ENCODE results near the gene SMARCA4.
"Not testable (repeated sequence)": the region's sequence is repeated elsewhere in the genome, so short reads cannot be mapped to it uniquely, and the experiment has no call there.

SMARCA4 gene

DNA sequence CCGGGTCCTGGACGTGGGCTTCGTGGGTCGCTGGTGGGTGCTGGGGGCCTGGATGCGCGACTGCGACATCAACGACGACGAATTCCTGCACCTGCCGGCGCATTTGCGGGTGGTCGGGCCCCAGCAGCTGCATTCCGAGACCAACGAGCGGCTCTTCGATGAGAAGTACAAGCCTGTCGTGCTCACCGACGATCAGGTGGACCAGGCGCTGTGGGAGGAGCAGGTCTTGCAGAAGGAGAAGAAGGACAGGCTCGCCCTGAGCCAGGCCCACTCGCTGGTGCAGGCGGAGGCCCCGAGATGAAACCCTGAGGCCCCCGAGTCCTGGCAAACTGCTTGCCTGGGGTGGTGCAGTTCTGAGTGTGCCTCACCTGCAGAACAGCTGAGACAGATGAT is 31.4 kb upstream of the SMARCA4 start:
- DNase-seq, result no peak

DNA sequence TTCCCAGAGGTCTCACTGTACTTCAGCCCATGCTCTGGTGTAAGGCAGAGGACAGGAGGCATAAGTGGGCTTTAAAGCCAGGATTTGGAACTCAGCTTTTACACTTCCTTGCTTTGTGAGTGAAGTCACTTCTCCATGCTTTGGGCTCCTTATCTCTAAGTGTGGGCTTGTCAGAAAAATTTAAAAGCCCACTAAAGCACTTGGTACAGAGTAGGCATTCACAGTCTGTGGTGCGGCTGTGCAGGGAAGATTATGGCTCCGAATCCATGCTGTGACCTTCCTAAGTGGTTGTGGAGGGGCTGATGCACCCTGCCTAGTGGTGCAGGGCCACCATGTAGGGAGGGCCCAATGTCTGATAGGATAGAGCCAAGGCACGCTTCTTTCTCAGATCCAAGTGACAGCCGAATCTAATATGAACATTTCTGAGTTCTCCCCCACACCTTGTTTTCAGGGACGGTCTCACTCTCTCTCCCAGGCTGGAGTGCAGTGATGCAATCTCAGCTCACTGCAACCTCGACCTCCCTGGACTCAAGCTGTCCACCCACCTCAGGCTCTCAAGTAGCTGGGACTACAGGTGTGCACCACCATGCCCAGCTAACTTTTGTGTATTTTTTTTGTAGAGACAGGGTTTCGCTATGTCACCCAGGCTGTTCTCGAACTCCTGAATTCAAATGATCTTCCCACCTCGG is 25.3 kb upstream of the SMARCA4 start:
- no peak for DNase-seq

DNA sequence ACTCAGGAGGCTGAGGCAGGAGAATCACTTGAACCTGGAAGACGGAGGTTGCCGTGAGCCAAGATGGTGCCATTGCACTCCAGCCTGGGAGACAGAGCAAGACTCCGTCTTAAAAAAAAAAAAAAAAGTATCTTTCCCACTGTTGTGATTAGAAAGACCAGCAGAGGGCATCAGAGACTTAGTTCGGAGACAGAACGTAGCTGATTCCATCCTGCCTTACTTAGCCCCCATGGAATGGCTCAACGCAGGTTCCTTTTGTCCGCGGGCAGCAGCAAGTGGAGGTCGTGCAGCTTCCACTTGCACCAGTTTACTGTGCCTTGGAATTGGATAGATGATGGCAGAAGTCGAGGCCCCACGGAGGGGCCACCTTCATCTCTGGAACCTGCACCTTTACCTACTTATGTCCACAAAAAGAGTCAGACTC is 24.2 kb upstream of the SMARCA4 start:
- no peak for DNase-seq

DNA sequence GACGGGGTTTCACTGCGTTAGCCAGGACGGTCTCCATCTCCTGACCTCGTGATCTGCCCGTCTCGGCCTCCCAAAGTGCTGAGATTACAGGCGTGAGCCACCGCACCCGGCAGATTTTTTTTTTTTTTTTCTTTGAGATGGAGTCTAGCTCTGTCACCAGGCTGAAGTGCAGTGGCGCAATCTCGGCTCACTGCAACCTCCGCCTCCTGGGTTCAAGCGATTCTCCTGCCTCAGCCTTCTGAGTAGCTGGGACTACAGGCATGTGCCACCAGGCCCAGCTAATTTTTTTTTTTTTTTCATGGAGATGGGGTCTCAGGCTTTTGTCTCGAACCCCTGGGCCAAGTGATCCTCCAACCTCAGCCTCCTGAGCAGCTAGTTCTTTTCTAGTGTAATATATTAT is 19.2 kb upstream of the SMARCA4 start:
- DNase-seq, result not testable (repeated sequence)

DNA sequence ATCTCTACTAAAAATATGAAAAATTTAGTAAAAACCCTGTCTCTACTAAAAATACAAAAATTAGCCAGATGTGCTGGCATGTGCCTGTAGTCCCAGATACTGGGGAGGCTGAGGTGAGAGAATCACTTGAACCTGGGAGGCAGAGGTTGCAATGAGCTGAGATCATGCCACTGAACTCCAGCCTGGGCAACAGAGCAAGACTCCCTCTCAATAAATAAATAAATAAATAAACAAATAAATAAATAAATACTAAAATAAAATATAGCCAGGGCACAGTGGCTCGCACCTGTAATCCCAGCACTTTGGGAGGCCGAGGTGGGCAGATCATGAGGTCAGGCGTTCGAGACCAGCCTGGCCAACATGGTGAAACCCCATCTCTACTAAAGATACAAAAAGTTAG is 17.4 kb upstream of the SMARCA4 start:
- DNase-seq, result not testable (repeated sequence)

DNA sequence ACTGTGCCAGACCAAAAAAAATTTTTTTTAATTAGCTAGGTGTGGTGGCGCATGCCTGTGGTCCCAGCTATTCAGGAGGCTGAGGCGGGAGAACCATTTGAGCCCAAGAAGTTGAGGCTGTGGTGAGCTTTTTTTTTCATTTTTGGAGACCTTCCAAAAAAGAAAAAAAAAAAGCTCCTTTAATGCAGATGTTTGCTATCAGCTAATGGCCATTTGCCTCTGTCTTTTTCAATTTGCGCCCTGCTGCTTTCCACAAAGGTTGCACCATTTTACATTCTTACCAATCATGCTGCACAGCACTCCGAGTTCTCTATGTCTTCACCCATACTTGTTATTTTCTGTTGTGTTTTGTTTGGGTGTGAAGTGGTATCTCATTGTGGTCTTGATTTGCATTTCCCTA is 15.6 kb upstream of the SMARCA4 start:
- no peak for DNase-seq

DNA sequence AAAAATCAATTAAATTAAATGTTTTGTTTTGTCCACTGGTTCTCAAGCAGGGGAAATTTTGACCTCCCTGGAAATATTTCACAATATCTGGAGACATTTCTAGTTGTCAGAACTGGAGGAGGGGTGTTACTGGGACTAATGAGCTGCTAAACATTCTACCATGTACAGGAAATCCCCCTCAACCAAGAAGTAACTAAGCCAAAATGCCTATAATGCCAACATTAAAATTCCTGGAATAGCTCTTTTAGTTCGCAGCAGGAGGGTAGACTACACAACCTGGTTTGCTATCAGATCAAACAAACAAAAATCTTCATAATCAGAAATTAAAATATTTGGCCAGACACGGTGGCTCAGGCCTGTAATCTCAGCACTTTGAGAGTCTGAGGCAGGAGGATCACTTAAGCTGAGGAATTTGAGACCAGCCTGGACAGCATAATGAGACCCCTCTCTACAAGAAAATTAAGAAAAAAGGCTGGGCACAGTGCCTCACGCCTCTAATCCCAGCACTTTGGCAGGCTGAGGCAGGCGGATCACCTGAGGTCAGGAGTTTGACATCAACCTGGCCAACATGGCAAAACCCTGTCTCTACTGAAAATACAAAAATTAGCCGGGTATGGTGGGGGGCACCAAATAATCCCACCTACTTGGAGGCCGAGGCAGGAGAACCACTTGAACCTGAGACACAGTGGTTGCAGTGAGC is 13.7 kb upstream of the SMARCA4 start:
- no peak for DNase-seq

DNA sequence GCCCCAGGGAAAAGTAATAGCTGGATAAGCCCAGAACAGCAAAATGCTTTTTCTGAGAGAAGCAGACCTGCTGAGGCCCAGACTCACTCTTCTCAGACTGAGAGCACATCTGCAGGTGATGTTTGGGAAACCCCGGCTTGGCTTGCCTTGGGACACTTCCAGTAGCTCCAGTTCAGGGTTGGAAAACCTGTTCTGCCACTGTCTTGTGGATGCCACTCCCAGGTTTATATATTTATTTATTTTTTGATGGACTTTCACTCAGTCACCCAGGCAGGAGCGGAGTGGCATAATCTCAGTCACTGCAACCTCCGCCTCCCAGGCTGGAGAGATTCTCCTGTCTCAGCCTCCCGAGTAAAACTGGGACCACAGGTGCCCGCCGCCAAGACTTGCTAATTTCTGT is 8.0 kb upstream of the SMARCA4 start:
- no peak for DNase-seq

DNA sequence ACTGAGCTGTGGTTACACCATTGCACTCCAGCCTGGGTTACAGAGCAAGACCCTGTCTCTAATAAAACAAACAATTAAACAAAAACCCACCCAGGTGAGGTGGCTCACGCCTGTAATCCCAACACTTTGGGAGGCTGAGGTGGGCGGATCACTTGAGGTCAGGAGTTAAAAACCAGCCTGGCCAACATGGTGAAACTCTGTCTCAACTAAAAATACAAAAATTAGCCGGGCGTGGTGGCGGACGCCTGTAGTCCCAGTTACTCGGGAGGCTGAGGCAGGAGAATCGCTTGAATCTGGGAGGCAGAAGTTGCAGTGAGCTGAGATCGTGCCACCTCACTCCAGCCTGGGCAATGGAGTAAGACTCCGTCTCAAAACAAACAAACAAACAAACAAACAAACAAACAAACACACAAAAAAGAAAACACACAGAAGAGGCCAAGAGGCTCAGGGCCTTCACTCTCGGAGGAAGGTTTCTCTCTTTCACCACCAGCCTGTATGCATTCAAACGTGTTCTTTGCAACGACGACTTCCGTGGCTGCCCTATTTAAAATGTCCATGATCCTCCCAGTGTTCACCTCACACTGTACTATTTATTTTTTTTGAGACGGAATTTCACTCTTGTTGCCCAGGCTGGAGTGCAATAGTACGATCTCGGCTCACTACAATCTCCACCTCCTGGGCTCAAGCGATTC is 1.4 kb upstream of the SMARCA4 start:
- DNase-seq, result not testable (repeated sequence)

DNA sequence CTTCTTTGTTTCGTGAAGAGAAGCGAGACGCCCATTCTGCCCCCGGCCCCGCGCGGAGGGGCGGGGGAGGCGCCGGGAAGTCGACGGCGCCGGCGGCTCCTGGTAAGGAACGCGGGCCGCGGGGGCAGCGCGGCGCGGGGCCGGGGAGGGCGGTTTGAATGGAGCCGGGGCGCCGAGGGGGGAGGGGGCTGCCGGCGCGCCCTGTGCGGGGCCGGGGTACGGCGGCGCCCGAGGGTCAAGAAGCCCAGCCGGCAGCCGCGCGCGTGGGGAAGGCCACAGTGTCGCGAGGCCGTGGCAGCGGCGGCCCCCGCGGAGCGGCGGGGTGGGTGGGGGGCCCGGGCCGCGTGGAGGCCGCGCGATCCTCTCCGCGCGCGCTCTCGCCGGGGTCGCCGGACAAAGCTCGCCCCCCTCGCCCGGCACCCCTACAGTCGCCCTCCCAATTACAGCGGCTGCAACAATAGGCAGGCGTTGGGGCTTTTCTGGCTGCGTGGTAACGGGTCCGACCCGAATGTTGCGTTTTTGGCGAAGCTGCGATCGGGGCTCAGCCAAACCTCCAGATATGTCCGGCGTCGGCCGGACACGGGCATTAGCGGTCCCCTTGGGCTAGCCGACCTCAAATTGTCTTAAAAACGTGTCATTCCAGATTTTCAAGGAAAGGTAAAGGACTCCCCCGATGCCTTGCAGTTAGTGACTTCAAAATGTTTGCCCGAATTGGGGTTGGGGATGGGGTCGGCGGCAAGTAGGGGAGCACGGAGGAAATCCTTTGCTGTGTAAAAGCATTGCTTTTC is 437 bp downstream of the SMARCA4 start:
- DNase-seq, result peak; percentile 75

DNA sequence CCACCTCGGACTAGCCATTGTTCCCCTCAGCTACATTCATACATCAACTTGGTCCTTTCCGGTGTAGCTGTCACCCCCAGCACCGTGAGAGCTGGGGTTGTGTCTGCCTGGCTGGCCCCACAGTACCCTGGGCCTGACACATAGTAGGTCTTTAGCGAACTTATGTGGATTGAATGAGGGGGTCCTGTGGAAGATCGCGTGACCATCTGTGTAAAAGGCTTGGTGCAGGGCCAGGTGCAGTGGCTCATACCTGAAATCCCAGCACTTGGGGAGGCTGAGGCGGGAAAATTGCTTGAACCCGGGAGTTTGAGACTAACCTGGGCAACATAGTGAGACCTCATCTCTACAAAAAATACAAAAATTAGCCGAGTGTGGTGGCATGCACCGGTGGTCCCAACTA is 2.0 kb downstream of the SMARCA4 start:
- DNase-seq, result no peak

DNA sequence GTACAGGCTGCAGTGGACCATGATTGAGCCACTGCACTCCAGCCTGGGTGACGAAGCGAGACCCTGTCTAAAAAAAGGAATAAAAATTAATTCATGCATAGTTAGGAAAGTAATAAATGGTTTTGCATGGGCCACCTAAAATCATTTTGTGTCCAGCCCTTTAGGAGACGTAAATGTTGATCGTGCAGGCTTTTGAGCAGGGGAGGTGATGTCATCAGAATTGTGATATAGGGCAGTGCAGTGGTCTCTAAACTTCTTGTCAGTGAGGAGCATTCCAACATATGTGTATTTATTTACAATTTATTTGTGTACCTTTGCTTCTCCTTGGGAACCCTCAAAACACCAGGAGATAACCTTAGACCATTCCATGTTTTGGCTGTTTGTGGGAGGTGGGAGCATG is 3.0 kb downstream of the SMARCA4 start:
- DNase-seq, result no peak

DNA sequence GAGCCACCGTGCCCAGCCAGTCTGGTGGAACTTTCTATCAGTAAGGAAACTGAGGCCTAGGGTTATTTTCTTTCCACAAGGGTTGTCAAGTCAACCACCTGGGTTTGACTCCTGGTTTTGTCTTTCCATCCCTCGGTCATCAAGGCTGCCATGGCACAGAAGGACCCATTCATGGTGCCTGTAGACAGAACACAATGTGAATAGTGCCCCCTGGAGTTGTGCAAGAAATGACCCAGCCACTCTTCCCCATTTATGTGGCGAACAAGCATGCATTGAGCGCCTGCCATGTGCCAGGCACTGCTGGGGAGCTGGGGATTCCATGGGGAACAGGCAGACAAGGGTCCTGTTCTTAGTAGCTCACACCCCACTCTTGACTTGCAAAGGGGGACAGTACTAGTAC is 4.1 kb downstream of the SMARCA4 start:
- DNase-seq, result no peak

DNA sequence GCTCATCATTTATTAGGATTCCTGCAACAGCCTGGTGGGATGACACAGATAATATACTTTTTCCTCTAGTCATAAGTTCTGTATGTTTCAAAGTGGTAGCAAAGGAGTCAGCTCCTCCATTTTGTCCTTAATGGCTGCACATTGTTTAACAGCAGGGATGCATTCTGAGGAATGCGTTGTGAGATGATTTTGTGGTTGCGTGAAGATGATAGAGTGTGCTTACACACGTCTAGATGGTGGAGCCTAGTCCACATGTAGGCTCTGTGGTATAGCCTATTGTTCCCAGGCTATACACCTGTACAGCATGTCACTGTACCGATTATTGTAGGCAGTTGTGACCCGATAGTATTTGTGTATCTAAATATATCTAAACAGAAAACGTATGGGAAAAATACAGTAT is 4.6 kb downstream of the SMARCA4 start:
- no peak for DNase-seq

DNA sequence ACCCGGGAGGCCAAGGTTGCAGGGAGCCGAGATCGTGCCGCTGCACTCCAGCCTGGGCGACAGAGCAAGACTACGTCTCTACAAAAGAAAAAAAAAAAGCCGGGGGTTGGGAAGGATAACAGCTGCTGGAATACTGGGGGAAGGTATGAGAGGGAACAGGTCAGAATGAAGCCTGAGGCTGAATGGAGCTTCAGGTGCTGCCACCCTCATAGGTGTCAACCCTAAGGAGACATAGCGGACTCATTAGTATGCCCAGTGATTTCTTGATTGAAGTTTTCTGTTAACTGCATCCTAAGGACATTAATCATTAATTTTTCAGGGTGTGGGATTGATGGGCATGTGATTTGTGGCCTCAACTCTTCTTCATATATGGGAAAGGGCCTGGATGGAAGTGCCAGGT is 6.0 kb downstream of the SMARCA4 start:
- DNase-seq, result no peak

DNA sequence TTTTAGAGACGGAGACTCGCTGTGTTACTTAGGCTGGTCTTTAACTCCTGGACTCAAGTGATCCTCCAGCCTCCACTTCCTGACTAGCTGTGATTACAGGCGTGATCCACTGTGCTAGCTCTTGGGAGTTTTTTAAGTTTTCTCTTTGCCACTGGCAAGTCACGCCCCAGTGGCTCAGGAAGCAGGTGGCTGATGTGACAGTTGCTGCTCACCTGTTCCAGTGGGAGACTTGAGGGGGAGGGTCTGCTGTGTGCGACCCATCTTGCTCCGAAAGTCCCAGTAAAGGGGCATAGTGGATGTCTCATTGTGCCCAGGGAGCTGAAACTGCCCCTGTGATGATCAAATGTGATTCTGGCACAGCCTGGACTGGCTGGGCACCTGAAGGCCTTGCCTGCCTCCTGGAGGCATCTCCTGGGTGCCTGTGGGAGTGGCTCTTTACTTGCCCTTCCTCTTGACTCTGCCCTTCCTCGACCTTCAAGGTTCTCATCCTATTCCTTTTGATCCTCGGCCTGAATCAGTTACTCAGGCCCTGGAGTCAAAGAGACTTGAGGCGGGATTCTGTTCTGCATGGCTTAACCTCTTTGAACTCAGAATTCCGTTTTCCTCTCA is 7.8 kb downstream of the SMARCA4 start:
- no peak for DNase-seq

DNA sequence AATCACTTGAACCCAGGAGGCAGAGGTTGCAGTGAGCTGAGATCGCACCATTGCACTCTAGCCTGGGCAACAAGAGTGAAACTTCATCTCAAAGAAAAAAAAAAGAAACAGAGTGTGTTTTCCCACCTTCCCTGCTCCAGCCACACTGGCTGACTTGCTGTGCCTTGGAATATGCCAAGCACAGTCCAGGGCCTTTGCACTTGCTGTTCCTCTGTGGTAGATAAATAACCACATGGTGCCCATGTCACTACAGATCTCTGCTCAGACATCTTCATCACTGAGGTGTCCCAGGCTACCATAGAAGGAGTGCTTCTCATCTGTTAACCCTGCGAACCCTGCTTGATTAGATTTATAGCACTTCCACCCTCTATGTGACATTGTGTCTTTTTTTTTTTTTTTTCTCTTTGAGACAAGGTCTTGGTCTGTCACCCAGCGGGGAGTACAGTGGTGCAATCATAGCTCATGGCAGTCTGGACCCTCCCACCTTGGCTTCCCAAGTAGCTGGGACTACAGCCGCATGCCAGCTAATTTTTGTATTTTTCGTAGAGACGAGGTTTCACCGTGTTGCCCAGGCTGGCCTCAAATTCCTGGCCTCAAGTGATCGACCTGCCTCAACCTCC is 10.4 kb downstream of the SMARCA4 start:
- no peak for DNase-seq

DNA sequence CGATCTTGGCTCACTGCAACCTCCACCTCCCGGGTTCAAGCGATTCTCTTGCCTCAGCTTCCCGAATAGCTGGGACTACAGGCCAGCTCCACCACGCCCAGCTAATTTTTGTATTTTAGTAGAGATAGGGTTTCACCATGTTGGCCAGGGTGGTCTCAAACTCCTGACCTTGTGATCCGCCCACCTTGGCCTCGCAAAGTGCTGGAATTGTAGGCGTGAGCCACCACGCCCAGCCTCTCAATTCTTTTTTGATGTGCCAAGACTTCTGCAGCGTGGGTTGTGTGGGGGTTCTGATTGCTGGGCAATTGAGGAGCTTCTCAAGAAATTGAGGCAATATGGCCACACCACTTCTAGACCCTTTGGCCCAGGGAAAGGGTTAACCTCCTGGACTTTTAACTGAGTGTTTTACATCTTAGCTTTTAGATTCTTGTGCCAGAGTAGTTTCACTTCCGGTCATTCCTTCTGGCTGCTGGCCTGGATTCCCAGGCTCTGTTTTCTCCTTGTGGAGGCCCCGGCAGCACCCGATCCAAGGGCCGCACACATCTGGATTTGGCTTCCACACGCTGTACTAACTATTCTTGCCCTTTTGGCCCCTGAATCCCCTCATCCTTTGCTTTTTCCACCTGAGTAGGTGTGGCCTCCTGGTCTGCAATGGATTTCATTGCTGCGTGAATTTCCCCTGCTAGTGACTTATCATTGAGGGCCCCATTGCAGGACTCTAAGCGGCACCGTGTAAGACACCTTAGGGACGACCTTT is 14.7 kb downstream of the SMARCA4 start:
- no peak for DNase-seq

DNA sequence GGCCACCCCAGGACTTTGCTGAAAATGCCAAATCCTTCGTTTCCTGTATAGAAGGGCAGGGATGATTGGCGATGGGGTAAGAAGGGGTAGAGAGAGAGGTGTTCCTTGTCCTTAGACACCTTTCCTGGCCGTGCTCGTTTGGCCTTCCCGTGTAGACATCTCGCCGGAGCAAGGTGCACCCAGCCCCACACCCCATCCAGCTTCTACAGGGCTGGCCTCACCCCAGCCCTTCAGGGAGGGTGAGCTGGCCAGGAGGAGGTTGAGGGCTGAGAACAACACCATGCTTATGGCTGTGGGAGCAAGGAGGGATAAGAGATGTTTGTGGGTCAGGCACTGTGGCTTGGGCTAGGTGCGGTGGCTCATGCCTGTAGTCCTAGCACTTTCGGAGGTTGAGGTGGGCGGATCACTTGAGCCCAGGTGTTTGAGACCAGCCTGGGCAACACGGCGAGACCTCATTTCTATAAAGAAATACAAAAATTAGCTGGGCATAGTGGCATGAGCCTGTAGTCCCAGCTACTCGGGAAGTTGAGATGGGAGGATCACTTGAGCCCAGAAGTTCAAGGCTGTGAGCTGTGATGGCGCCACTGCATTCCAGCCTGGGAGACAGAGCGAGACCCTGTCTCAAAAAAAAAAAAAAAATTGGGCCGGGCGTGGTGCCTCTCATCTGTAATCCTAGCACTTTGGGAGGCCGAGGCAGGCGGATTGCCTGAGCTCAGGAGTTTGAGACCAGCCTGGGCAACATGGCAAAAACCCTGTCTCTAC is 15.5 kb downstream of the SMARCA4 start:
- DNase-seq, result no peak

DNA sequence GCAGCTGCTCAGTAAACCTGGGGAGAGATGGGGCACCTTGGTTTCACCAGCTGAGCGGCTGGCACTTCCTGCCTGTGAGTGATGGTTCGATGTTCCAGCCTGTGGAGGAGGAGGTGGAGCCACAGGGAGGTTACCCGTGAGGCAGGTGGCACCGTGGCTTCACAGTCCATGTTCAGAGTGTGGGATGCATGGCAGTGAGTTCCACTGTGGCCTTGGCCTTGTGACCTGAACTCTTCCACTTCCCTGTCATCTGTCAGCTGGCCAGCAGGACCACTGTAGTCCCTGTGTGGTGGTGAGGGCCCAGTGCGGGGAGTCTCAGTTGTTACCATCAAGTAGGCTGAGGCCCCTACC is 16.9 kb downstream of the SMARCA4 start:
- DNase-seq, result no peak

DNA sequence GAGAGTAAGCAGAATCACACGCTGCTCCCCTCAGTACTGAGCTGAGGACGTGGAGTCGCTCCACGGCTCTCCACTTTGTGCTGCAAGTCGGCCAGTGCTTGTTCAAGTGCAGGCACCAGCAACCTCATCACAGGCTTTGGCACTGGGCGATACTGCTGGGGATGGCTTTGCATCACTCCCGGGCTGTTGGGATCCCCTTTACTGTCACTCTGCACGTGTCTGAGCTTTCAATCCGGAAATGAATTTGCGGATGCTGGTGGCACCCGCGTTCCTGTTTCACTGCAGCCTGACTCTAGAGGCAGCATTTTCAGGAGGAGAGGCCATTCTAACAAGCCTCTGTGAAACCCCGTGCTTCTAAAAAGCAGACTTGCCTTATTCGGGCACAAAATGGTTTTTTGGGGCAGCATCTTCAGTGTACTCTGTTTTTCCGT is 19.1 kb downstream of the SMARCA4 start:
- DNase-seq, result no peak

All from activated CD8-positive, alpha-beta memory T cell treated with anti-CD3 and anti-CD28 coated beads for 24 hours (primary cell).